Measurements from ENCODE around the gene BTBD18.

Gene BTBD18

DNA sequence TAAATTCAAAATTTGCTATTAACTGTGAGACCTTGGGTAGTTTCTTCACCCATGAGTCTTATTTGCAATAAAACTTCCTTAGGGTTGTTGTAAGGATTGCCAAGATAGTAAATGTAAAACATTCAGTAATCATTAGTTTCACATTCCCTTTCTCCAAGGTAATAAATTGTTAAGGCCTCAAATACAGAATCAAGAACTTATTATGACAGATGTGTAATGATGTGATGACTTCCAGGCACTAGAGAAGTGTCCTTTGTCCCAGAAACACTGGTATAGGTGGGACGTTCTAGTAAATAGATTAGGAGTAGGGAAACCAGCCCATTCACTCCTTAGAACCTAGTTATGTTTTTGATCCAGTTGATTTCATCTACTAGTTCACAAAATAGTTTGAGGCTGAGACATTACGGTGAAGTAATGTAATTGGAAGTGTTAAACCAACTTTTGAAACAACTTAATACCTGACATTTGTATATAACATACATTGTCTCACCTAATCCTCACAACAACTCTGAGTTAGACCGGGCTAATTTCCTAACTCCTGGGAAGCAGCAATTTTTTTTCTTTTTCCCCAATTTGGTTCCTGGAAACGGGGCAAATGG, 35.5 kb upstream of the BTBD18 start:
- H3K27me3 ChIP-seq (ENCODE audit: control insufficient read depth, insufficient read depth, low read length): no peaks in the 10 kb centered on the region
- no peaks in the 10 kb centered on the region for H3K9me3 ChIP-seq (ENCODE audit: control insufficient read depth, low read length)
- peaks cover 74% of the 10 kb centered on the region for H3K4me1 ChIP-seq (ENCODE audit: control insufficient read depth, insufficient read depth, low read length)
- H3K36me3 ChIP-seq (ENCODE audit: control insufficient read depth, insufficient read depth, low read length): no peaks in the 10 kb centered on the region
- H3K4me3 ChIP-seq (ENCODE audit: low read length): no peak overlapping the region
- no peak overlapping the region for H3K9ac ChIP-seq (ENCODE audit: low read length)

DNA sequence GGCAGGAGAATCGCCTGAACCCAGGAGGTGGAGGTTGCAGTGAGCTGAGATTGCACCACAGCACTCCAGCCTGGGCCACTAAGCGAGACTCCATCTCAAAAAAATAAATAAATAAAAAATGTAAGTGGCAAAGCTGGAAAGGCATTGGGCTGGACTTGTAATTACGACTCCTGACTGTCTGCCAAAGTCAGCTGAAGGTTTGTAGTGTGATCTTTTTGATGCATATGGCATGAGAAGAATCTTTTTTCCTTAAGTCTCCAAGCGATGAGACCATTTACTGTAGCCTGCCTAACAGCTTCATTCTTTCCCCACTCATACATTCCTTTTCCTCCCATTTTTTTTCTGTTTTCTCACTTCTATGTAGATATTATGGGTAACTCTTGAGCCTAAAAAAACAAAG, 34.8 kb upstream of the BTBD18 start:
- peaks cover 73% of the 10 kb centered on the region for H3K4me1 ChIP-seq (ENCODE audit: control insufficient read depth, insufficient read depth, low read length)
- H3K27me3 ChIP-seq (ENCODE audit: control insufficient read depth, insufficient read depth, low read length): no peaks in the 10 kb centered on the region
- H3K9ac ChIP-seq (ENCODE audit: low read length): no peak overlapping the region
- H3K4me3 ChIP-seq (ENCODE audit: low read length): no peak overlapping the region
- H3K36me3 ChIP-seq (ENCODE audit: control insufficient read depth, insufficient read depth, low read length): no peaks in the 10 kb centered on the region
- no peaks in the 10 kb centered on the region for H3K9me3 ChIP-seq (ENCODE audit: control insufficient read depth, low read length)

DNA sequence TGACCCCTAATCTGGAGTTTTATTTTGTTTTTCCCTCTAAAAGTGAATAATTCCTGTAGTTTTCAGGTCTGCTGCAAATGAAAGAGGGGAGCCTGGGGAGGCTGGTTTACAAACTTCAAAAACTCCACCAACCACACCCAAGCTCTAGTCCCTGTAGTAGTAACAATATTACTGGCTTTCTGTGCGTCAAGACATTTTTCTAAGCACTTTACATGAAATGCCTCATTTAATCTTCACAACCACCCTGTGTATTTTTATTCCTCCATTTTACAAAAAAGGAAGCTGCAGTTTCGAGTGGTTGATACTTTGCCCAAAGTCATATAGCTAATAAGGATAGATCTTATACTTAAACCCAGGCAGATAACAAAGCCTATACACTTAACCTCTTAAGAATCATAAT, 33.5 kb upstream of the BTBD18 start:
- H3K9ac ChIP-seq (ENCODE audit: low read length): peak overlapping the region; percentile 41
- no peak overlapping the region for H3K4me3 ChIP-seq (ENCODE audit: low read length)
- peaks cover 79% of the 10 kb centered on the region for H3K4me1 ChIP-seq (ENCODE audit: control insufficient read depth, insufficient read depth, low read length)
- H3K27me3 ChIP-seq (ENCODE audit: control insufficient read depth, insufficient read depth, low read length): no peaks in the 10 kb centered on the region
- H3K9me3 ChIP-seq (ENCODE audit: control insufficient read depth, low read length): no peaks in the 10 kb centered on the region
- H3K36me3 ChIP-seq (ENCODE audit: control insufficient read depth, insufficient read depth, low read length): no peaks in the 10 kb centered on the region

DNA sequence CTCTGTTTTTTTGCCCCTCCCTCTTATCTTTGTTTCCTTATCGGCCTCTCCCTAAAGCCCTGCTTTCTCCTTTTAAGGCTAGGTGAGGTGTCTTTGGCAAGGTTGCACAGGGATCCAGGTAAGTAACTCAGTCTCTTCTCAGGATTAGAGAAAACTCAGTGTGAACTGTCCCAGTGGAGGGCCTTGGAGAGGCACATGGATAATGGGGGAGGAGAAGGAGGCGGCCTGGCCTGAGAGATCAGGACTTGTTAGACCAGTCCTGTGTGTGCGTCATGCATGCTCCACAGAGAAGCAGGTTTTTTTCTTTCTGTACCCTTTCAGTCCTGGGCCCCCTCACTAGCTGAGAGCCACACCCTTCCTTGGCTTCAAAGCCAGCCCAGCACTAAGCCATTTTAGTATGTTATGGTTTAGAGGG, 29.9 kb upstream of the BTBD18 start:
- Histone ChIP-seq H3K27me3 (ENCODE audit: control insufficient read depth, insufficient read depth, low read length) (no peaks in the 10 kb centered on the region), H3K4me3 (ENCODE audit: low read length) (no peak overlapping the region), H3K36me3 (ENCODE audit: control insufficient read depth, insufficient read depth, low read length) (no peaks in the 10 kb centered on the region), H3K4me1 (ENCODE audit: control insufficient read depth, insufficient read depth, low read length) (peaks cover 85% of the 10 kb centered on the region), H3K9ac (ENCODE audit: low read length) (peak overlapping the region; percentile 16), H3K9me3 (ENCODE audit: control insufficient read depth, low read length) (no peaks in the 10 kb centered on the region)

DNA sequence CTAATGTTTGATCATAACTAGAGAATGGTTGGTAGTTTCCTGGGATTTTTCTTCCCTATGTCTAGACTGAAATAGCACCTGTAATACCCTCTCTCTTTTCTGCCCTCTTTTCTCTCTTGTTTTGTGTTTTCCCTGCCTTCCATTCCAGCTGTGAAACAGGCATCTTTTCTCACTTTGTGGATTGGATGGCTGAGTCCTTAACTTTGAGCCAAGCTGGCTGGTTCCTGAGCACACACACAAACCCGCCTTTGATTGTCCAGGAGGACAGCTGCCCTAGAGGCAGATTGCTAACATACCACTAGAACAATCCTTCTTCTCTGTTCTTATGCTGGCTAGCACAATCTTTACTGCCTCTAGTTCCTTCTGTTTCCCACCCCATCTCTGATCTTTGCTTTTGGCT, 27.7 kb upstream of the BTBD18 start:
- no peak overlapping the region for H3K4me3 ChIP-seq (ENCODE audit: low read length)
- H3K4me1 ChIP-seq (ENCODE audit: control insufficient read depth, insufficient read depth, low read length): peaks cover 87% of the 10 kb centered on the region
- H3K9ac ChIP-seq (ENCODE audit: low read length): peak overlapping the region; percentile 72

DNA sequence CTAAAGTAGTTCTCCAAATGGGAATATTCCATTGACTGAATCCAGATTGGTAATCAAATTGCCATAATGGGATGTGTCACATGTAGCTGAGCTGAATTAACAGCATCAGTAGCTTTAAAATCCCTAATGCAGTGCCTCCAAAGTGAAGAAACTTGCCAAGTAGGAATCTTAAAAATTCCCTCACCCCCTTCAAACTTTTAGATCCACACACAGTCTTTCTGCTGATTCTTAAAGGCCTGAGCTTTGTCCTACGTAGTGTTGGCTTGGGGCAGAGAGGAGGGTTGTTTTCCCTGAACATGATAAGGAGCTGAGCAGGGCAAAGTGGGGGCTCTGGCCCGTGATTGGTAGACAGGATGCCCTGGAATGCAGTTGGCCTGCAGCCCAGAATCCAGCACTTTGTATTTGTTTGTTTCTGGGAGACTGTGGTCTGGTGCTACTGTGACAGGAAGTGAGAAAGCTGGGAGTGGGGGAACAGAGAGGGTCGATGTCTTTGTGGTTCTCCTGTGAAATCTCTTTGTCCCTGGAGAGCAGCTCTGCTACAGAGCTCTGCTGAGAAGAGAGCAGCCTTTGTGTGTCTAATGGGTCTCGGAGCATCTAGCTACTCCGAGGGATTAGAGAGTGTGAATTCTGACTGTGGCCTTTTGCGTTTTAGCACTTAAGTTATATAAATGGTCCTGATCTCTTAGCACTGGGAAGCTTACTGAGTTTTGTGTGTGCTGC, 26.9 kb upstream of the BTBD18 start:
- no peaks in the 10 kb centered on the region for H3K36me3 ChIP-seq (ENCODE audit: control insufficient read depth, insufficient read depth, low read length)
- H3K4me1 ChIP-seq (ENCODE audit: control insufficient read depth, insufficient read depth, low read length): peaks cover 90% of the 10 kb centered on the region
- H3K4me3 ChIP-seq (ENCODE audit: low read length): peak overlapping the region; percentile 1
- peak overlapping the region; percentile 72 for H3K9ac ChIP-seq (ENCODE audit: low read length)
- no peaks in the 10 kb centered on the region for H3K27me3 ChIP-seq (ENCODE audit: control insufficient read depth, insufficient read depth, low read length)
- H3K9me3 ChIP-seq (ENCODE audit: control insufficient read depth, low read length): no peaks in the 10 kb centered on the region

More for the DNA sequence above, 27.7 kb upstream of the BTBD18 start:
- no peaks in the 10 kb centered on the region for H3K9me3 ChIP-seq (ENCODE audit: control insufficient read depth, low read length)
- H3K27me3 ChIP-seq (ENCODE audit: control insufficient read depth, insufficient read depth, low read length): no peaks in the 10 kb centered on the region
- H3K36me3 ChIP-seq (ENCODE audit: control insufficient read depth, insufficient read depth, low read length): no peaks in the 10 kb centered on the region

DNA sequence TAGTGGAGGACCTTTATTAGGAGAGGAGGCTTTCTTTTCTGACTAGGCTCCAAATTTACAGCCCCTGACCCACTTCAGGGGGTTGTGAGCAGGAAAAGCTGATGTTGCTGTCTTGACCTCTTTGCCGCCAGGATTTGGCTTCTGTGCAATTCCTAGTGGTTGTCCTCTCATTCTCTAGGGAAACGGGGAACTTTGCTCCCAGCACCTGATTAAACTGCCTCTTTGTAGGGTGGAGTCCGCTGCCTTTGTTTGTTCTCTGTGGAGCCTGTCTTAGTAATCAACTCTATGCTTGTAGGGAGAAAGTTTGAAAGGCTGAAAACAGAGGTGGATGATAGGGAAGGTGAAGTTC, 26.3 kb upstream of the BTBD18 start:
- Histone ChIP-seq H3K4me3 (ENCODE audit: low read length) (peak overlapping the region; percentile 1), H3K27me3 (ENCODE audit: control insufficient read depth, insufficient read depth, low read length) (no peaks in the 10 kb centered on the region), H3K36me3 (ENCODE audit: control insufficient read depth, insufficient read depth, low read length) (no peaks in the 10 kb centered on the region), H3K9me3 (ENCODE audit: control insufficient read depth, low read length) (no peaks in the 10 kb centered on the region), H3K4me1 (ENCODE audit: control insufficient read depth, insufficient read depth, low read length) (peaks cover 91% of the 10 kb centered on the region), H3K9ac (ENCODE audit: low read length) (peak overlapping the region; percentile 72)

DNA sequence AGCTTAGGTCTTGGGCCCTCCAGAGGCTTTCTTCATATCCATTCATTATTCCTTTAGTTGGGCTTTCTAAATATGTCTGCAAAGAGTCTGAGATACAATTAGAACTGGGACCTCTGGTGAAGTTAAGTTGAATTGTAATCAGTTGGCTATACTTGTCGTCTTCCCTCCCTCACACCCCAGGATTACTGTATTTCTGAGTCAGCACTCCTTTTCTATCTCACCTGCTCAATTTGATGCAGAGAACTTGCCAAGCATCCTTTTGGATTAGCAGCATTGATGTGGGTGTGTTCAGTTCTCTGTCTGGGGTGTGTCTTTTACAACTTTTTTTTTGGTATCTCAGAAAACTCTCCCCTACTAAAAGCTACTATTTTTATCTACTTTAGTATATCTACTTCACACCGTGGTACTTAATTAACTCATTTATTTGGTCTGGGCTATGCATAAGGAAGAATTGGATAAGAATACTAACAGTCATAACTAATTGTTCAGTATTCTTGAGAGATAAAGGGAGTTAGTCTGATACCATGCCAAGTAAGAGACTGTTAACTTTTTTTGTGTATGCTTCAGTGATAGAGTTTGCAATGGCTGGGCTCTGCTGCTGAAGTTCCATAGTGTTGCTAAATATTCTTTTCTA, 25.1 kb upstream of the BTBD18 start:
- H3K9ac ChIP-seq (ENCODE audit: low read length): no peak overlapping the region
- H3K36me3 ChIP-seq (ENCODE audit: control insufficient read depth, insufficient read depth, low read length): no peaks in the 10 kb centered on the region
- H3K9me3 ChIP-seq (ENCODE audit: control insufficient read depth, low read length): no peaks in the 10 kb centered on the region
- H3K4me1 ChIP-seq (ENCODE audit: control insufficient read depth, insufficient read depth, low read length): peaks cover 92% of the 10 kb centered on the region
- H3K27me3 ChIP-seq (ENCODE audit: control insufficient read depth, insufficient read depth, low read length): no peaks in the 10 kb centered on the region
- H3K4me3 ChIP-seq (ENCODE audit: low read length): no peak overlapping the region

DNA sequence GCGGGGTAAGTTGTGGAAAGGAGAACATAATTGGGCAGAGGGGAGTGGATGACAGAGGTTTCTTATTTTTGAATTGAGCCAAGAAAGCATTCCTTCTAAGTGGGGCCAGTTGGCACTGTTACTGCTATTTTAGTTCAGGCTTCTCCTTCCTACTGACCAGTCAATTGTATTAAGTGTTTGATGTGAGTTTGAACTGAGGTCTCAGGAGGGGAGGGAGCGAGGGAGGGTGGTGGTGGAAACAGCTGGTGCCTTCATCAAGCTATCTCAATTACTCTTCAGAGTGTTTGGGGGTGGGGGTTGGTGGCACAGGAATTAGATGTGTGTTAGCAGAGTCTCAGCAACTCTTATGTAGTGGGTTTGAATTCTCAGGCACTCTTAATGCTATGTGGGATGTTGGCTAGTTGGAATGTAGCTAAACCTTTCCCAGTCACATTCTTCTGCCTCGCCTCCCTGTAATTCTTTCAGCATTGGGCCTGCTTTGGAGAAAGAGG, 24.5 kb upstream of the BTBD18 start:
- Histone ChIP-seq H3K4me1 (ENCODE audit: control insufficient read depth, insufficient read depth, low read length) (peaks cover 92% of the 10 kb centered on the region), H3K4me3 (ENCODE audit: low read length) (no peak overlapping the region), H3K9me3 (ENCODE audit: control insufficient read depth, low read length) (no peaks in the 10 kb centered on the region), H3K36me3 (ENCODE audit: control insufficient read depth, insufficient read depth, low read length) (no peaks in the 10 kb centered on the region), H3K27me3 (ENCODE audit: control insufficient read depth, insufficient read depth, low read length) (no peaks in the 10 kb centered on the region), H3K9ac (ENCODE audit: low read length) (peak overlapping the region; percentile 5)

DNA sequence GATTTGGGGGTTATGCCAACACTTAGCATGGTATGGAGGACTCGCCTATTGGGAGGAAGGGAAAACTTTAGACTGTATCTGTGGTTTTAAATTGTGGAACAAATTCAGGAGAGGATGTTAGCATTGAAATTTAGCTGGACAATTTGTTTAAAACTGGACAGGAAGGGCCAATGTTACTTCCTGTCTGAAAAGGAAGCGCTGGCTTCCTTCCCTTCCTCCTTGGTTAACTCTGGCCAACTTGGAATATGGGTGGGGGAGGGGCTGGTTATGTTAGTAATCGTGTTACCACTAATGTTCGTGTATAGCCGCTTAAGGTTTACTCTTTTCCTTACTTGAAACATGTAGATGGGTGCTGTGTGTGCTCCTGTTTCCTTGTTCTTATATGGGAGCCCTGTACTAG, 23.9 kb upstream of the BTBD18 start:
- H3K4me3 ChIP-seq (ENCODE audit: low read length): no peak overlapping the region
- no peaks in the 10 kb centered on the region for H3K9me3 ChIP-seq (ENCODE audit: control insufficient read depth, low read length)
- peak overlapping the region; percentile 5 for H3K9ac ChIP-seq (ENCODE audit: low read length)
- no peaks in the 10 kb centered on the region for H3K36me3 ChIP-seq (ENCODE audit: control insufficient read depth, insufficient read depth, low read length)
- no peaks in the 10 kb centered on the region for H3K27me3 ChIP-seq (ENCODE audit: control insufficient read depth, insufficient read depth, low read length)
- H3K4me1 ChIP-seq (ENCODE audit: control insufficient read depth, insufficient read depth, low read length): peaks cover 89% of the 10 kb centered on the region

DNA sequence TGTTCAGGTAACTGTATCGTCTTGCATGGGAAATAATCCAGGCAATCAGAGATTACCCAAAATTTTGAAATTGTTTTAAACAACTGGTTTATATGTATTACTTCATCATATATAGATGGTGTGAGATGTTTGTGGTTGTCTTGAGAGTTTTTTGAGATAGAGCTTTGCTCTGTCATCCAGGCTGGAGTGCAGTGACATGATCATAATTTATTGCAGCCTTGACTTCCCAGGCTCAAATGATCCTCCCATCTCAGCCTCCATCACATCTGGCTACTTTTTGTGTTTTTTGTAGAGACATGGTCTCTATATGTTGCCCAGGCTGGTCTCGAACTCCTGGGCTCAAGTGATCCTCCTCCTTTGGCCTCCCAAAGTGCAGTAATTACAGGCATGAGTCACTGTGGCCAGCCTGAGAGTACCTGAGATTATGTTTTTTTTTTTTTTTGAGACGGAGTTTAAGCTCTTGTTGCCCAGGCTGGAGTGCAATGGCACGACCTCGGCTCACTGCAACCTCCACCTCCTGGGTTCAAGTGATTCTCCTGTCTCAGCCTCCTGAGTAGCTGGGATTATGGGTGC, 21.5 kb upstream of the BTBD18 start:
- Histone ChIP-seq H3K4me1 (ENCODE audit: control insufficient read depth, insufficient read depth, low read length) (peaks cover 65% of the 10 kb centered on the region), H3K9me3 (ENCODE audit: control insufficient read depth, low read length) (no peaks in the 10 kb centered on the region), H3K36me3 (ENCODE audit: control insufficient read depth, insufficient read depth, low read length) (no peaks in the 10 kb centered on the region), H3K9ac (ENCODE audit: low read length) (no peak overlapping the region), H3K4me3 (ENCODE audit: low read length) (no peak overlapping the region), H3K27me3 (ENCODE audit: control insufficient read depth, insufficient read depth, low read length) (no peaks in the 10 kb centered on the region)

DNA sequence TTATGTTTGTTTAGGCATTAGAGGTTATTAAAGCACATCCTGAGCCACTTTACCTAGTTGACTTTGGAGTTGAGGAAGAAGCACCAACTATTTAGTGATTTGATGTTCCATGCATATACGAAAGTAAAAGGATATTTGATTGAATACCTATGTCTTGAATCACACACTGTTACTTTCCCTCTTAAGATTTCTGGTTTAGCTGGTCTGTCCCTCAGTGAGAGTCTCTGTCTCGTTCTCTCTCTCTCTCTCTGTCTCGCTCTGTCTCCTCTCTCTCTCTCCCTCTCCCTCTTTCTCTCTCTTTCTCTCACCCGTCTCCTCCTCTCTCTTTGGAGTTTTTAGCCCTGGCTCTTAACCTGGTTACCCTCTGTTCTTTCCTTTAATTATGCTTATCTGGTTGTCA, 20.9 kb upstream of the BTBD18 start:
- Histone ChIP-seq H3K27me3 (ENCODE audit: control insufficient read depth, insufficient read depth, low read length) (no peaks in the 10 kb centered on the region), H3K9ac (ENCODE audit: low read length) (no peak overlapping the region), H3K4me1 (ENCODE audit: control insufficient read depth, insufficient read depth, low read length) (peaks cover 63% of the 10 kb centered on the region), H3K4me3 (ENCODE audit: low read length) (no peak overlapping the region), H3K9me3 (ENCODE audit: control insufficient read depth, low read length) (no peaks in the 10 kb centered on the region), H3K36me3 (ENCODE audit: control insufficient read depth, insufficient read depth, low read length) (no peaks in the 10 kb centered on the region)

All from mucosa of stomach (tissue), 1 donor.